T-helper 22 cell (primary cell): ENCODE measurements around the gene DCHS2.

Experiments used
- DNase-seq: peaks from one replicate; pipeline ENCODE4 v3.0.0-alpha.2; 2020; ENCODE audit warnings: low read depth

DCHS2 gene

GRCh38 chr4:154491341-154492271, at the start of gene DCHS2:
Gene DCHS2, minus strand, starts transcription at chr4:154491799. Its CDS starts 444 bp downstream, at chr4:154491355.
- no peak for DNase-seq

GRCh38 chr4:154534296-154534695, 42.7 kb upstream of the DCHS2 start:
- DNase-seq, result no peak

GRCh38 chr4:154529728-154530519, 38.3 kb upstream of the DCHS2 start:
- no peak for DNase-seq

- no peak for DNase-seq
Measured at GRCh38 chr4:154528869-154529268, 37.3 kb upstream of the DCHS2 start.

GRCh38 chr4:154527308-154527707, 35.7 kb upstream of the DCHS2 start:
- no peak for DNase-seq

- DNase-seq, result no peak
Measured at GRCh38 chr4:154526151-154526550, 34.6 kb upstream of the DCHS2 start.

- DNase-seq, result no peak
Measured at GRCh38 chr4:154521607-154522006, 30.0 kb upstream of the DCHS2 start.

GRCh38 chr4:154519214-154519613, 27.6 kb upstream of the DCHS2 start:
- no peak for DNase-seq

- DNase-seq, result no peak
Measured at GRCh38 chr4:154517591-154517990, 26.0 kb upstream of the DCHS2 start.

- DNase-seq, result no peak
Measured at GRCh38 chr4:154516318-154517029, 24.9 kb upstream of the DCHS2 start.

- no peak for DNase-seq
Measured at GRCh38 chr4:154511981-154512380, 20.4 kb upstream of the DCHS2 start.

- no peak for DNase-seq
Measured at GRCh38 chr4:154511548-154511947, 19.9 kb upstream of the DCHS2 start.

- no peak for DNase-seq
Measured at GRCh38 chr4:154507156-154507555, 15.6 kb upstream of the DCHS2 start.

- no peak for DNase-seq
Measured at GRCh38 chr4:154506253-154506652, 14.7 kb upstream of the DCHS2 start.

GRCh38 chr4:154503598-154503997, 12.0 kb upstream of the DCHS2 start:
- no peak for DNase-seq

- DNase-seq, result no peak
Measured at GRCh38 chr4:154502111-154502510, 10.5 kb upstream of the DCHS2 start.

GRCh38 chr4:154497889-154498288, 6.3 kb upstream of the DCHS2 start:
- DNase-seq, result no peak

GRCh38 chr4:154495867-154496266, 4.3 kb upstream of the DCHS2 start:
- no peak for DNase-seq

GRCh38 chr4:154492288-154492687, 689 bp upstream of the DCHS2 start:
- no peak for DNase-seq

- no peak for DNase-seq
Measured at GRCh38 chr4:154490583-154491340, 837 bp downstream of the DCHS2 start.

- no peak for DNase-seq
Measured at GRCh38 chr4:154490234-154490582, 1.4 kb downstream of the DCHS2 start.
